ENCODE measurements around the gene RAB3D.
"Not testable (repeated sequence)": the region's sequence is repeated elsewhere in the genome, so short reads cannot be mapped to it uniquely, and the experiment has no call there.

The RAB3D gene

DNA sequence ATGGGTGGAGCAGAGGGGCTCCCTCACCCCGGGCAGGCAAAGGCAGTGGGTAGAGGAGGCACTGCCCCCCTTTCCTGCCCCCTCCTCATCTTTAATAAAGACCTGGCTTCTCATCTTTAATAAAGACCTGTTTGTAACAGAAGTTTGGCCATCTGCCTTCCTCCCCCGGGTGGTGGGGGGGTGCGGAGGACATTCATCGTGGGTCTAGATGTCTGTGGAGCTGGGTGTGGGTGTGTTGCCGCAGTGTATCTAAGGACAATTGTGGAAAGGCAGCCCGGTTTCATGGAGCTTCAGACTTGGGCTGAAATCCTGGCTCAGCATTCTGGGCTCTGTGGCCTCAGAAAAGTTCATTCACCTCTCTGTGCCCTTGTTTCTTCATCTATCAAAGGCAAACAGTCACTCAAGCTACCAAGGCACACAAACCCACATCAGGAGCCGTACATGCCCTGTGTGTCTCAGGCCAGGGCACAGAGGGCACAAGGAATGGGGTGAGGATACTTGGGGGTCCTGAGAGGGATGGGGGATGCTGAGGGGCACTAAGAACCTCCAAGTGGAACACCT is 26.2 kb upstream of the RAB3D start:
- DNase-seq: no peak

DNA sequence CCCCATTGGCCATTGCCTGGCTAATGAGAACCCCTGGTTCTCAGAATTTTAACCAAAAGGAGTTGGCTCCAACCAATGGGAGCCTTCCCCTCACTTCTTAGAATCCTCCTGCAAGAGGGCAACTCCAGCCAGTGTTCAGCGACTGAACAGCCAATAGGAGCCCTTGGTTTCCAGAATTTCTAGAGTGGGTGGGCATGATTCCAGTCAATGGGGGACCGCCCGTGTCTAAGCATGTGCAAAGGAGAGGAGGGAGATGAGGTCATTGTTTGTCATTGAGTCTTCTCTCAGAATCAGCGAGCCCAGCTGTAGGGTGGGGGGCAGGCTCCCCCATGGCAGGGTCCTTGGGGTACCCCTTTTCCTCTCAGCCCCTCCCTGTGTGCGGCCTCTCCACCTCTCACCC is 25.5 kb upstream of the RAB3D start:
- no peak for DNase-seq

GRCh38 chr19:11364296-11364904 is 24.9 kb upstream of the RAB3D start:
- no peak for DNase-seq

GRCh38 chr19:11363881-11364280 is 24.4 kb upstream of the RAB3D start:
- DNase-seq: no peak

- no peak for DNase-seq
These were observed 22.6 kb upstream of the RAB3D start for GRCh38 chr19:11361771-11362731.

DNA sequence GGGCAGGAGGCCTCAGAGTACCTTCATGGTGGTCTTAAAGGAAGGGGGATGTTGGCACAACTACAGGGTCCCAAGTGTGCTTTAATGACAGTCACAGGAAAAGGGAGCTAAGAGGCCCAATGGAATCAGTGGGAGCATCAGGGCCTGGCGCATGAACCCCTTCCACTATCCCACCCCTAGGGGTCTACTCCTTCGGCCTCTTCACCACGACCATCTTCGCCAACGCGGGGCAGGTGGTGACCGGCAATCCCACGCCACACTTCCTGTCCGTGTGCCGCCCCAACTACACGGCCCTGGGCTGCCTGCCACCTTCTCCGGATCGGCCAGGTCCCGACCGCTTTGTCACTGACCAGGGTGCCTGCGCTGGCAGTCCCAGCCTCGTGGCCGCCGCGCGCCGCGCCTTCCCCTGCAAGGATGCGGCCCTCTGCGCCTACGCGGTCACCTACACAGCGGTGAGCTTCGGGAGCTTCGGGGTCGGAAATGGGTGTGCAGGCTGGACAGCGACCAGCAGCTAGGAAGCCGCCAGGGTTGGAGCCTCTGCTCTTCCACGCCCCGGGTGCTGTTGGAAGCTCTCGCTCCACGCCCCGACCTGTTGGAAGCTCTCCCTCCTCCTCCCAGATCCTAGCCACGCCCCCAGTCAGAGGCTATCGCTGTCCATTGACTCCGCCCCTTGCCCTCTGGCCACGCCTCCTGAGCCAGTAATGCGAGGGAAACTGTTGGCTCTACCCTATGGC is 21.7 kb upstream of the RAB3D start:
- no peak for DNase-seq

DNA sequence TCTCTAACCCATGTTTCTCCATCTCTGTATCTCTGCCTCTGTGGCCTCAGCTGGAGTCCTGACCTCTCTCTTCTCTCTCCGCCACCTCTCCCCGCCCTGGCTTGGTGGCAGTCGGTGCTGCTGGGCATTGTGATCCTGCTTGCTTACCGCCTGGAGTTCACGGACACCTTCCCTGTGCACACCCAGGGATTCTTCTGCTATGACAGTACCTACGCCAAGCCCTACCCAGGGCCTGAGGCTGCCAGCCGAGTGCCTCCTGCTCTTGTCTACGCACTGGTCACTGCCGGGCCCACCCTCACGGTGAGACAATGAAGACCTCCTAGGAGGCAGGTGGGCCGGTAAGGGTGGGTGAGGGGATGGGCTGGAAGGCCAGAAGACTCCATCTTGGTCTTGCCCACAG is 20.0 kb upstream of the RAB3D start:
- DNase-seq: no peak

- DNase-seq: no peak
These were observed 17.5 kb upstream of the RAB3D start for GRCh38 chr19:11356676-11357550.

DNA sequence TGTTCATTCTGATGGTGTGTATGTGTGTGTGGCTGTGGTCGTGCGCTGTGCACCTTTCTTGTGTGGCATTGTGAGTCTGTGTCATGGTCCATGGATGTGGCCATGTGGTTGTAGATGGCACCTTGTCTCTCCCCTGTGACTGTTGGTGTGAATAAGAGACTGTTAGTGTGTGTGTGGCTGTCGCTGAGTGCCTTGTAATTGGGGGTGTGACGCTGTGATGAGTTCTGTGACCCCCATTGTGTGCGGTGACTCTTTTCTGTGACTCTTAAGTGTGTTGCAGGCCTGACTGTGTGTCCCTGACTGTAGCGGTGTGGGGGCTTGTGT is 16.6 kb upstream of the RAB3D start:
- DNase-seq: no peak

DNA sequence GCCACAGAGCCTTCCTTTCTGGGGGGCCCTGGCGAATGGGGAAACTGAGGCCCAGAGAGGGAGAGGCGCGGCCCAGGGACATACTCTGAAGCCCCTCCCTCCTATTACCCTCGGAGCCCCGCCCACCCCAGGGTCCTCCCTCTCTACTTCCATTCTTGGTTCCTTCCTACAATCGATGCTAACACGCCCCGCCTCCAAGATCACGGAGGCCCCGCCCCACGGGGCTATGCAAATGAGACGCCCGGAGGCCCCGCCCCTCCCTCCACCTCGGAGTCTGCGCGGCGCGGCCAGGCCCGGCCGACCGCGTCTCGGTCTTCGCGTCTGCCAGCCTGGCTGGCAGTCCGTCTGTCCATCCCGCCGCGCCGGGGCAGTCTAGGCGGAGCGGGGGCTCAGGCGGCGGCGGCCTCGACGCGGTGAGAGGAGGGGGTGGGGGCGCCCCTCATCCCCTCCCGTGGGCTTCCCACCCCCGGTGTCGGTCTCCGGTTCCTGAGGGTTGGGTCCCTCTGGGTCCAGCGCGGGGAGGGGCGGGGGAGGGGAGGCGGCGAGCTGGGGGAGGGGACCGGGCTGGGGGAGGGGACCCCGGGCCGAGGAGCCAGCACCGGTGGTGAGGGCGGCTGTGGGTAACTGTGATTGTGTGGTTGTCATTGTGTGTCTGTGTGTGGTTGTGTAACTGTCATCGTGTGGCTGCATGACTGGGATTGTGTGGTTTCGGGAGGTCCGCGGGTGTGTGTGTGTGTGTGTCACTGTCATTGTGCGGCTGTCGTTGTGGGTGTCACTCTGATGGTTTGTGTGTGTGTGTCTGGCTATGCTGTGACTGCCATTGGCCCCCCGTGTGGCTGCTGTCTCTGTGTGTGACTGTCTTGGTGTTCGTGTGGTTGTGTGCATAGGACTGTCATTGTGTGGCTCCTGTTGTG is 16.0 kb upstream of the RAB3D start, which contains the start of gene PLPPR2:
TSS of gene PLPPR2 (plus strand) at position 273 of the 914 bp plus-strand sequence. CDS start 2,242 bp downstream, outside the sequence.
- peak; percentile 93 to 98 (median 94) for DNase-seq

GRCh38 chr19:11354102-11354501 is 14.6 kb upstream of the RAB3D start:
- DNase-seq: not testable (repeated sequence)

DNA sequence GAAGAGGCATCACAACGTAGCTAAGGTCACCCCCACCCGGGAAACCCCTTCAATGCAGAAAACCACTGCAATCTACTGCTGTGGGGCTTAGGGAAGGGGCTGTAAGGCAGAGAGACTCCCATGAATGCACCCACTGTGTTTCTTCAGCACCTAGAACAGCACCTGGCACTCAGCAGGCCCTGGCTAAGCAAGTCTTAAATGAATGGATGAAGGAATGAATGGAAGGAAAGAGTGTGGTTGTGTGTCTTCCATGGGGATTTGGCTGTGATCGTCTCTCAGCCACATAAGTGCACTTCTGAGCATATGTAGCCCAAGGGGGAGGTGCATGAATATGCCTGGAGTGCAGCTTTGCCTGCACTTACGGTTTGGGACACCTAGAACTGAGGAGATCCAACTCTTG is 9.7 kb upstream of the RAB3D start:
- DNase-seq: no peak

- DNase-seq: no peak
These were observed 8.1 kb upstream of the RAB3D start for GRCh38 chr19:11347546-11348039.

DNA sequence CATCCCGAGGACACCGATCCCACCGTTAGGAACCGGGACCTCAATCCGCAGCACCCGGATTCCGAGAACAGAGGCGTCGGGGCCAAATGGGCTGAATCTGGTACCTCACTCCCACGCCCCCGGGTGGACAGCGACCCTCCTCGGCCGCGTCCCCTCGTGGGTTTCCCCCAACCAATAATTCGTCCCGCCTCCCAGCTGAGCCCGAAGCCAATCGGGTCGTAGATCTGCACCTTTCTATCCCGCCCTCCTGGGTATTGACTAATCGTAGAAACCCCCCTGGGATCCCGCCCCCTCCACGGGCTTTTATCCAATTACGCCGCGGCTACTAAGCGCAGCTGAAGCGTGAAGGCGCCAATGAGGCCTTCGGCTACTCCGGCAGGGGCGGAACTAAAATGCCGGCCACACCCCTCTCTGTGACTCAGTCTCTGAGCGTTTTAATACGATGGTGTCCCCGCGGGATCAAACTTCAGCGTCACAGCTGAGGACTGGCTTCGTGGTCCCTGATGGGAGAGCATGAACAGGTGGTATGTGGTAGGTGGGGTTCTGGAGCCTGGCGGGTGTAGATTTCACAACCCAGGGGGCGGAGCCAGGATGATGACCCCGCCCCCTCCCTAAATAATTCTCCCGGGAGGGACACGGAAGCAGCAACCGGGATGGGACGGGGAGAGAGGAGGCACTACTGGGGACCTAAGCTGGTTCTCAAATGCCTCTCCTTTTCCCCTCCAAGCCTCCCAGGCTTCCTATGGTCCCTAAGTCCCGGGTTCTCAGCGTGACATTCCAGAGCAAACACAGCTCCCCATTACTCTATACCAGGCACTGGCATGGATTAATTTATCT is 6.9 kb upstream of the RAB3D start, which contains the start of the genes CCDC159 and TMEM205:
TSS of gene CCDC159 (plus strand) at position 416 of the 837 bp plus-strand sequence. CDS start at position 504, 88 bp downstream.
TSS of gene TMEM205 (minus strand) at position 165 of the 837 bp plus-strand sequence. CDS start 649 bp downstream, outside the sequence.
- peak; percentile 99 to 100 (median 99) for DNase-seq

DNA sequence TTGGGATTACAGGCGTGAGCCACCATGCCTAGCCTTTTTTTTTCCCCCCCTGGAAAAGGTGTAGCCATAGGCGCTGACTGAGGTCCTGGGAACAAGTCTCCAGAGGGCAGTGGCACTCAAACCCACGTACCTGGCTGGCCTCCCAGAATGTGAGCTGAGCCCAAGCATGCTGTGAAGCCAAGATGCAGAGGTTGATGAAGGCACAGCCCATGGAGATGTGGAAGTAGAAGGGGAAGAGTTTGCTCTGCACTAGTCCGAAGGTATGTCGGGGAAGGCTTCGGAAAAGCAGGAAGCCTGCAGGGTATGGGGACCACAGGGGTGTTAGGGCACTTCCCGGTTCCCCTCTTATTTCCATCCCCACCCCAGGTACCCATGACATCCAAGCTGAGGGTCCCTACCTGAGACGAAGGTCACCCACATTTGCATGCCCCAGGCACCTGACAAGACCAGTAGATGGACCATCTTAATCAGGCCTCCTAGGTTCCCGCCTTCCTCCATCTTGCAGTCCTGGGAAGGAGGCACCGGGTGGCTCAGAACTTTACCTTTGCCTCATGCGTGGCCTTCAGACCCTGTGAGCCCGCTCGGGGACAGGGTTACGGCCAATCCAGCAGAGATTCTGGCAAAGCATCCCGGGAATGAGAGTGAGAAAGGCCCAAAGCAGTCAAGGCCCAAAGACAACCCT is 5.8 kb upstream of the RAB3D start:
- DNase-seq: no peak

DNA sequence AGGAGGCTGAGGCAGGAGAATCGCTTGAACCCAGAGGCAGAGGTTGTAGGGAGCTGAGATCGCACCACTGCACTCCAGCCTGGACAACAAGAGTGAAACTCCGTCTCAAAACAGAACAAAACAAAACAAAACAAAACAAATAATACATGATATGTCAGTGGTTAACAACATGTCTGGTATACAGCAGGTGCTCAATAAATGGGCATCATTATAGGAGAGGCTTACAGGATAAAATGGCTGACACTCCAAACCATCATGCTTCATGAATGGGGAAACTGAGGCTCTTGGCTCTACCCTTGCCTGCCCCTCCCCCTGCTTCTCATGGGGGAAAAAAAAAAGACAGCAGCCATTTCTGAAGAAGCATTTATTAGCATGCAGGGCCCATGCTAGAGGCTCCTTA is 3.0 kb upstream of the RAB3D start:
- no peak for DNase-seq

- not testable (repeated sequence) for DNase-seq
These were observed 626 bp upstream of the RAB3D start for GRCh38 chr19:11340099-11340467.

- DNase-seq: peak in 2 of 4 experiments; percentile 19 to 35
These were observed 746 bp downstream of the RAB3D start for GRCh38 chr19:11338569-11339253.
